HEK293 (cell line): ENCODE results near the gene DPP9.

Experiments
- CTCF ChIA-PET: fragments of 350-600 bp; formaldehyde crosslinking; extraction: SDS; loops from one replicate; lab custom pipeline; 2021; ENCODE audit warnings: antibody characterized with exemption; lab: Yijun Ruan, JAX
- POLR2A ChIA-PET: fragments of 300-600 bp; formaldehyde crosslinking; extraction: SDS; loops from one replicate; lab custom pipeline; 2020; ENCODE audit warnings: antibody characterized with exemption, inconsistent platforms; lab: Yijun Ruan, JAX
- H3K27ac ChIP-seq: fragments of 200-500 bp; sonication (Bioruptor generic); 2 replicates; pipeline ENCODE4 v1.5.1; 2014; ENCODE audit warnings: low read depth, low read length, control low read depth, inconsistent platforms; ENCODE audit errors: extremely low read depth
- H3K36me3 ChIP-seq, 2 experiments: fragments of 200-500 bp in 1 of 2; sonication (Bioruptor generic) in 1 of 2; 1 replicate in 1 of 2; 2 replicates in 1 of 2; pipeline ENCODE4 v1.5.1; 2014 to 2017; ENCODE audit warnings: inconsistent platforms in 2 of 2, low read length in 2 of 2; ENCODE audit not compliant: control insufficient read depth in 2 of 2, insufficient read depth in 1 of 2
- H3K4me1 ChIP-seq: fragments of 200-500 bp; sonication (Bioruptor generic); 2 replicates; pipeline ENCODE4 v1.5.1; 2014; ENCODE audit warnings: mild to moderate bottlenecking, low read length, inconsistent platforms; ENCODE audit not compliant: control insufficient read depth, insufficient read depth
- H3K4me3 ChIP-seq: 2 replicates; pipeline ENCODE4 v1.5.1; 2011; ENCODE audit warnings: low read depth, mild to moderate bottlenecking, control low read depth, low read length, moderate library complexity
- H3K9me3 ChIP-seq: fragments of 200-500 bp; sonication (Bioruptor generic); 2 replicates; pipeline ENCODE4 v1.5.1; 2014; ENCODE audit warnings: low read depth, low read length, inconsistent platforms; ENCODE audit not compliant: control insufficient read depth, insufficient read depth
- GFI1B ChIP-seq: fragments of 450-650 bp; formaldehyde crosslinking; IDR thresholded peaks from 2 replicates; pipeline ENCODE4 v1.5.1; 2016; ENCODE audit warnings: missing biosample characterization, missing genetic modification characterization
- GLIS1 ChIP-seq: fragments of 450-650 bp; formaldehyde crosslinking; IDR thresholded peaks from 2 replicates; pipeline ENCODE4 v1.5.1; 2016; ENCODE audit warnings: missing biosample characterization, missing genetic modification characterization
- KLF7 ChIP-seq: fragments of 450-650 bp; formaldehyde crosslinking; IDR thresholded peaks from 2 replicates; pipeline ENCODE4 v1.5.1; 2016; ENCODE audit warnings: missing biosample characterization, missing genetic modification characterization, borderline replicate concordance
- SP2 ChIP-seq: fragments of 450-650 bp; formaldehyde crosslinking; IDR thresholded peaks from 2 replicates; pipeline ENCODE4 v1.5.1; 2016; ENCODE audit warnings: missing biosample characterization, missing genetic modification characterization
- SP3 ChIP-seq: fragments of 450-650 bp; formaldehyde crosslinking; IDR thresholded peaks from 2 replicates; pipeline ENCODE4 v1.5.1; 2016; ENCODE audit warnings: missing biosample characterization, missing genetic modification characterization
- ZFP3 ChIP-seq: fragments of 450-650 bp; formaldehyde crosslinking; IDR thresholded peaks from 2 replicates; pipeline ENCODE4 v1.5.1; 2016; ENCODE audit warnings: low read depth, missing biosample characterization, missing genetic modification characterization
- ZFP37 ChIP-seq: fragments of 450-650 bp; formaldehyde crosslinking; IDR thresholded peaks from 2 replicates; pipeline ENCODE4 v1.5.1; 2016; ENCODE audit warnings: missing biosample characterization, missing genetic modification characterization
- ZFP41 ChIP-seq: fragments of 450-650 bp; formaldehyde crosslinking; IDR thresholded peaks from 2 replicates; pipeline ENCODE4 v1.5.1; 2016; ENCODE audit warnings: missing biosample characterization, missing genetic modification characterization, borderline replicate concordance
- ZNF121 ChIP-seq: fragments of 450-650 bp; formaldehyde crosslinking; IDR thresholded peaks from 2 replicates; pipeline ENCODE4 v1.5.1; 2016; ENCODE audit warnings: missing biosample characterization, missing genetic modification characterization
- ZNF155 ChIP-seq: fragments of 450-650 bp; formaldehyde crosslinking; IDR thresholded peaks from 2 replicates; pipeline ENCODE4 v1.5.1; 2016; ENCODE audit warnings: missing biosample characterization, missing genetic modification characterization
- ZNF571 ChIP-seq: fragments of 450-650 bp; formaldehyde crosslinking; IDR thresholded peaks from 2 replicates; pipeline ENCODE4 v1.5.0; 2017; ENCODE audit warnings: missing biosample characterization, missing genetic modification characterization
- ZNF658 ChIP-seq: fragments of 450-650 bp; formaldehyde crosslinking; IDR thresholded peaks from 2 replicates; pipeline ENCODE4; 2016; ENCODE audit warnings: missing biosample characterization, missing genetic modification characterization
- TF ChIP-seq, protein P1 (sequence below): fragments of 450-650 bp; formaldehyde crosslinking; IDR thresholded peaks from 2 replicates; pipeline ENCODE4 v1.5.1; 2016; ENCODE audit warnings: missing biosample characterization, missing genetic modification characterization
- TF ChIP-seq, protein P2 (sequence below): fragments of 450-650 bp; formaldehyde crosslinking; IDR thresholded peaks from 2 replicates; pipeline ENCODE4 v1.5.1; 2016; ENCODE audit warnings: missing biosample characterization, missing genetic modification characterization

DPP9 gene

DNA sequence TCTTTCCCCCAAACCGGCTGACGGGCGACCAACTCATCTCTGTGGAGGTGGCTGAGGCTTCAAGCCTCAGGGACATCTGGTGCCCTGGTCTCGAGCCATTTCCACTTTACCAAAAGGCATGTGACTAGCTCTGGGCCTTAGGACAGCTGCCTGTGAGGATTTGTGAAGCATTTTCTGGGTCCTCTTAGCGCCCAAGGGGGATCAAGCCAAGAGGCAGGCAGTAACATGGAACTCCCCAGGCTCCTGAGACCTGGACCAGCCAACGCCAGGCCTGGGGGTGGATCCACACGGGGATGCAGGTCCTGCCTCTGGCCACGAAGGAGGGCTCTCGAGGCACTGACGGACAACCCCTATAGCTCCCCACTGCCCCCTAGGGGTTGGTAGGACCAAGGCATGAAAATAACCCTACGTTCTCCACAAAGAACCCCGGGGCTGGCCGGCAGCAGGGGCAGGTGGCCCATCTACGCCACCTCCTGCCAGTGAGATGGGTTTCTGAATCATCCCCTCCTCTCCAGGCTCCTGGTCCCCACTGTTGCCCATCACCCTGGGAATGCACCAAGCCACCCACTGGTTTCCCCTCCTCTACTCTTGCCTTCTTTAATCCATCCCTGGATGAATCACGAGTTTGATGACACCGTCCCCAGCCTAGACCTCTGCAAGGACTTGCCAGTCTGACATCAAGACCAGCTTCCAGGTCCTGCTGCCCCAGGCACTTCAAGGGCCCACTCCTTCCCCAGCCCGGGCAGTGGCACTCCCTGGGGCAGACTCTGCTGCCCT, 46.5 kb downstream of the DPP9 start:
- H3K4me3 ChIP-seq, result no peak overlapping the region
- TF ChIP-seq KLF7, result no peak
- no peak for TF ChIP-seq GFI1B (tag by site-specific recombination)
- no peak for TF ChIP-seq ZNF571 (tag by site-specific recombination)
- no peak for TF ChIP-seq ZFP41 (tag by site-specific recombination)
- TF ChIP-seq GLIS1, result 0 out of 2 replicates have a peak, but pooled peaks have one; percentile 5
- TF ChIP-seq ZFP3 (tag by site-specific recombination), result no peak
- TF ChIP-seq, protein P1, sequence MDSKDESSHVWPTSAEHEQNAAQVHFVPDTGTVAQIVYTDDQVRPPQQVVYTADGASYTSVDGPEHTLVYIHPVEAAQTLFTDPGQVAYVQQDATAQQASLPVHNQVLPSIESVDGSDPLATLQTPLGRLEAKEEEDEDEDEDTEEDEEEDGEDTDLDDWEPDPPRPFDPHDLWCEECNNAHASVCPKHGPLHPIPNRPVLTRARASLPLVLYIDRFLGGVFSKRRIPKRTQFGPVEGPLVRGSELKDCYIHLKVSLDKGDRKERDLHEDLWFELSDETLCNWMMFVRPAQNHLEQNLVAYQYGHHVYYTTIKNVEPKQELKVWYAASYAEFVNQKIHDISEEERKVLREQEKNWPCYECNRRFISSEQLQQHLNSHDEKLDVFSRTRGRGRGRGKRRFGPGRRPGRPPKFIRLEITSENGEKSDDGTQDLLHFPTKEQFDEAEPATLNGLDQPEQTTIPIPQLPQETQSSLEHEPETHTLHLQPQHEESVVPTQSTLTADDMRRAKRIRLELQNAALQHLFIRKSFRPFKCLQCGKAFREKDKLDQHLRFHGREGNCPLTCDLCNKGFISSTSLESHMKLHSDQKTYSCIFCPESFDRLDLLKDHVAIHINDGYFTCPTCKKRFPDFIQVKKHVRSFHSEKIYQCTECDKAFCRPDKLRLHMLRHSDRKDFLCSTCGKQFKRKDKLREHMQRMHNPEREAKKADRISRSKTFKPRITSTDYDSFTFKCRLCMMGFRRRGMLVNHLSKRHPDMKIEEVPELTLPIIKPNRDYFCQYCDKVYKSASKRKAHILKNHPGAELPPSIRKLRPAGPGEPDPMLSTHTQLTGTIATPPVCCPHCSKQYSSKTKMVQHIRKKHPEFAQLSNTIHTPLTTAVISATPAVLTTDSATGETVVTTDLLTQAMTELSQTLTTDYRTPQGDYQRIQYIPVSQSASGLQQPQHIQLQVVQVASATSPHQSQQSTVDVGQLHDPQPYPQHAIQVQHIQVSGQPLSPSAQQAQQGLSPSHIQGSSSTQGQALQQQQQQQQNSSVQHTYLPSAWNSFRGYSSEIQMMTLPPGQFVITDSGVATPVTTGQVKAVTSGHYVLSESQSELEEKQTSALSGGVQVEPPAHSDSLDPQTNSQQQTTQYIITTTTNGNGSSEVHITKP (tag by site-specific recombination), result 0 out of 2 replicates have a peak, but pooled peaks have one; percentile 41
- TF ChIP-seq, protein P2, sequence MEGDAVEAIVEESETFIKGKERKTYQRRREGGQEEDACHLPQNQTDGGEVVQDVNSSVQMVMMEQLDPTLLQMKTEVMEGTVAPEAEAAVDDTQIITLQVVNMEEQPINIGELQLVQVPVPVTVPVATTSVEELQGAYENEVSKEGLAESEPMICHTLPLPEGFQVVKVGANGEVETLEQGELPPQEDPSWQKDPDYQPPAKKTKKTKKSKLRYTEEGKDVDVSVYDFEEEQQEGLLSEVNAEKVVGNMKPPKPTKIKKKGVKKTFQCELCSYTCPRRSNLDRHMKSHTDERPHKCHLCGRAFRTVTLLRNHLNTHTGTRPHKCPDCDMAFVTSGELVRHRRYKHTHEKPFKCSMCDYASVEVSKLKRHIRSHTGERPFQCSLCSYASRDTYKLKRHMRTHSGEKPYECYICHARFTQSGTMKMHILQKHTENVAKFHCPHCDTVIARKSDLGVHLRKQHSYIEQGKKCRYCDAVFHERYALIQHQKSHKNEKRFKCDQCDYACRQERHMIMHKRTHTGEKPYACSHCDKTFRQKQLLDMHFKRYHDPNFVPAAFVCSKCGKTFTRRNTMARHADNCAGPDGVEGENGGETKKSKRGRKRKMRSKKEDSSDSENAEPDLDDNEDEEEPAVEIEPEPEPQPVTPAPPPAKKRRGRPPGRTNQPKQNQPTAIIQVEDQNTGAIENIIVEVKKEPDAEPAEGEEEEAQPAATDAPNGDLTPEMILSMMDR (tag by site-specific recombination), result 0 out of 2 replicates have a peak, but pooled peaks have one; percentile 24
- 0 out of 2 replicates have a peak, but pooled peaks have one; percentile 19 for TF ChIP-seq SP3 (tag by site-specific recombination)
- TF ChIP-seq SP2 (tag by site-specific recombination), result peak; percentile 28; the same call in 1 of the 2 replicates
- CTCF ChIA-PET, result interaction anchor here (0.6 to 0.9 kb wide), 3 partner anchors 10 to 21 kb away, joined by 3 to 4 read pairs (median 3); no protein-coding TSS in a partner anchor
- H3K9me3 ChIP-seq, result no peaks in the 10 kb centered on the region
- POLR2A ChIA-PET, result no interaction called here
- H3K27ac ChIP-seq, result no peak overlapping the region
- no peaks in the 10 kb centered on the region for H3K4me1 ChIP-seq
- peaks cover 0 to 24% of the 10 kb centered on the region in 2 experiments; a peak in 2 of 3 replicates for H3K36me3 ChIP-seq

DNA sequence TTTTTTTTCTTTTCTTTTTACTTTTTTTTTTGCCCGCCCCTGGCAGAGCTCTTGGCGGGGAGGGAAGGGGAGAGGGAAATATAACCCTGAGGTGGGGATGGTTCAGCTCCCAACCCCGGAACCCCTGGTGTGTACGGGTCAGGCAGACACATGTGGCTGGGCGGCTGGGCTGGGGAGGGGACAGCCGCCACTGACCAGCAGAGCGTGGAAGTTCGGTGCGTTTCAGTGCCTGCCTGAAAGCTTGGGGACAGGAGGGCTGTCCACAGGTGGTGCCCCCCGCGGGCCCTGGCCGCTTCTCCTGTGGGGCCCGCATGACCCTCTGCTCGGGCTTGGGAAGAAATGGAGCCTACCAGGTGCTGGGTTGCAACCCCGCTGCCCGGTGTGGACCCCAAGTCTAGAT, 48.3 kb downstream of the DPP9 start:
- H3K27ac ChIP-seq, result no peak overlapping the region
- H3K4me1 ChIP-seq, result no peaks in the 10 kb centered on the region
- POLR2A ChIA-PET, result interaction anchor here (0.6 kb wide), 1 partner anchor 277 kb away, joined by 3 read pairs; no protein-coding TSS in a partner anchor
- peaks cover 0 to 20% of the 10 kb centered on the region in 2 experiments; a peak in 2 of 3 replicates for H3K36me3 ChIP-seq
- no peak overlapping the region for H3K4me3 ChIP-seq
- TF ChIP-seq ZNF658 (tag by site-specific recombination) (no peak), ZFP37 (tag by site-specific recombination) (no peak)
- H3K9me3 ChIP-seq, result no peaks in the 10 kb centered on the region
- CTCF ChIA-PET, result no interaction called here

DNA sequence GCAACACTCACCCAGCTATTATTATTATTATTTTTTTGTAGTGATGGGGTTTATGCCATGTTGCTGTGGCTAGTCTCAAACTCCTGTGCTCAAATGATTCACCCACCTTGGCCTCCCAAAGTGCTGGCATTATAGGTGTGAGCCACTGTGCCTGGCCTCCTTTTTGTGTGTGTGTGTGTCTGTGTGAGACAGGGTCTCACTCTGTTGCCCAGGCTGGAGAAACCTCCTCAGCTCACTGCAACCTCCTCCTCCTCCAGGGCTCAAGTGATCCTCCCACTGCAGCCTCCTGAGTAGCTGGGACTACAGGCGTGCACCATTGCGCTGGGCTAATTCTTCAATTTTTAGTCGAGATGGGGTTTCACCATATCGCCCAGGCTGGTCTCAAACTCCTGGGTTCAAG, 49.9 kb downstream of the DPP9 start:
- TF ChIP-seq ZNF121 (tag by site-specific recombination), result peak; percentile 71
- no peak for TF ChIP-seq ZNF155 (tag by site-specific recombination)
- TF ChIP-seq ZFP3 (tag by site-specific recombination), result no peak
- Histone ChIP-seq H3K36me3 (peaks cover 5 to 22% of the 10 kb centered on the region in 2 experiments; a peak in 2 of 3 replicates), H3K4me1 (no peaks in the 10 kb centered on the region), H3K9me3 (no peaks in the 10 kb centered on the region), H3K4me3 (no peak overlapping the region), H3K27ac (no peak overlapping the region)
- CTCF ChIA-PET, result interaction anchor here (1.7 kb wide), 1 partner anchor 117 kb away, joined by 8 read pairs; the partner anchor contains the start of gene FEM1A
- POLR2A ChIA-PET, result interaction anchor here (1.2 kb wide), 1 partner anchor 117 kb away, joined by 4 read pairs; the partner anchor contains the start of gene FEM1A
